Measurements from ENCODE around the gene TTC34. TPM values are rescaled to one million over a fixed set of nuclear protein-coding genes. Genes with fewer than 3 reads are reported as not detected.

TTC34 gene
- total and polyA plus RNA-seq, 9 of the 15 experiments (the other 6 are each of a cell fraction or from before 2014, with no cell fraction given): 0.03 to 0.38 (median 0.05) TPM; not detected in 2

DNA sequence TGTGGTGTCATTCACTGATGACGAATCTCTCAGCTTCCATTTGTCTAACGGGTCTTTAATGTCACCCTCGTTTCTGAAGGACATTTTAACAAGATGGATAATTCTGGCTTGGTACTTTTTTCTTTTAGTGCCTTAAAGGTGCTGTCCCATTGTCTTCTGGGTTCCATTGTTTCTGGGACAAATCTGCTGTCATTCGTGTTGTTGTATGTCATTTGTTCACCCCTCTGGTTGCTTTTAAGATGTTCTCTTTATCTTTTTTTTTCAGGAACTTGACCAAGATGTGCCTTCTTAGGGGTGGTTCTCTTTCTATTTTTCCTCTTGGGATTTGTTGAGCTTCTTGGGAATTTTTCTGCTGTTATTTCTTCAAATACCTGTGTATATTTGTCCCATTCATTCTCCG lies 154.7 kb downstream of the TTC34 start:
- Histone ChIP-seq H3K9me1 (ENCODE audit: control insufficient read depth, insufficient read depth, low read length) (no peaks in the 10 kb centered on the region), H3K27ac (ENCODE audit: extremely low read depth, low read depth, low read length) (no peak overlapping the region), H3K79me2 (ENCODE audit: control insufficient read depth, insufficient read depth, low read length) (no peaks in the 10 kb centered on the region), H2AFZ (ENCODE audit: low read depth, low read length) (no peak overlapping the region), H3K9me3 (replicated peaks; ENCODE audit: control insufficient read depth, insufficient read depth, low read depth, low read length) (no peaks in the 10 kb centered on the region; the same call in 1 of the 2 replicates), H4K20me1 (replicated peaks; ENCODE audit: control insufficient read depth, insufficient read depth, low read length) (no peaks in the 10 kb centered on the region), H3K4me2 (ENCODE audit: insufficient read depth, low read length) (no peak overlapping the region), H3K36me3 (ENCODE audit: control insufficient read depth, insufficient read depth, low read length) (no peaks in the 10 kb centered on the region), H3K9ac (ENCODE audit: insufficient read depth in 1 of 2, low read depth in 2 of 2, low read length in 2 of 2) (no peak overlapping the region), H3K4me1 (replicated peaks in 1 of 2; ENCODE audit: control insufficient read depth in 2 of 2, insufficient read depth in 2 of 2, low read length in 2 of 2) (peaks cover 0 to 26% of the 10 kb centered on the region in 2 experiments; a peak in 2 of 5 replicates), H3K27me3 (ENCODE audit: control insufficient read depth in 2 of 2, insufficient read depth in 2 of 2, low read length in 2 of 2) (peaks cover 0 to 8% of the 10 kb centered on the region in 2 experiments; a peak in 2 of 5 replicates), H3K4me3 (no peak overlapping the region)
- ChIA-PET POLR2A (interaction anchor here (0.8 kb wide), 1 partner anchor 224 kb away, joined by 3 read pairs; no protein-coding TSS in a partner anchor), CTCF (ENCODE audit: low intra/inter-chr PET ratio) (no interaction called here)
- ATAC-seq (no peak), DNase-seq (ENCODE audit: extremely low read depth in 1 of 4, low spot score in 3 of 4) (peak in 1 of 4 experiments; percentile 40), FAIRE-seq (peak; percentile 78)
- in situ Hi-C loops (cut with MboI) (no loop called here), intact Hi-C loops (cut with micrococcal nuclease) (loop anchor here (10.0 kb wide), 2 partner anchors 102 to 232 kb away; partner anchors contain the start of gene PEX10)
- 4% methylated on average over 5 of the region's 5 CpGs for WGBS (ENCODE audit: insufficient coverage, low coverage, missing lambda C conversion rate)
- no TSS peak for BruUV-seq (replicated peaks)
- TF ChIP-seq ATF7 (IDR thresholded peaks at IDR 0.05) (0 out of 2 replicates have a peak, but pooled peaks have one; percentile 28), SREBF2 (CRISPR knock-in tag; IDR thresholded peaks at IDR 0.05) (no peak), ZNF75A (CRISPR knock-in tag; IDR thresholded peaks at IDR 0.05) (no peak), BRD4 (IDR thresholded peaks at IDR 0.05) (no peak), CBX3 (IDR thresholded peaks at IDR 0.05; ENCODE audit: borderline replicate concordance in 1 of 2, low read length in 2 of 2) (peak; percentile 68 to 98), POLR3A (IDR thresholded peaks at IDR 0.05; ENCODE audit: borderline replicate concordance, extremely low read depth, insufficient read depth, insufficient read length) (no peak), TRIM28 (IDR thresholded peaks at IDR 0.05) (peak; percentile 100), ZNF175 (CRISPR knock-in tag; IDR thresholded peaks at IDR 0.05; ENCODE audit: low read depth) (no peak), ZNF24 (IDR thresholded peaks at IDR 0.05) (peak; percentile 97), RAD21 (CRISPR knock-in tag; conservative IDR thresholded peaks at IDR 0.05 in 1 of 2, IDR thresholded peaks at IDR 0.05 in 1 of 2) (0 out of 4 replicates have a peak, but pooled peaks of 1 of the 2 experiments have one; percentile 9), TAF1 (IDR thresholded peaks at IDR 0.05; ENCODE audit: control insufficient read depth, extremely low read depth, insufficient read depth, low read length, severe bottlenecking) (no peak), CHCHD3 (CRISPR knock-in tag; IDR thresholded peaks at IDR 0.05) (no peak), MTA3 (IDR thresholded peaks at IDR 0.05; ENCODE audit: borderline replicate concordance) (peak; percentile 47; the same call in 1 of the 2 replicates), CBX5 (IDR thresholded peaks at IDR 0.05; ENCODE audit: borderline replicate concordance, low read depth) (peak; percentile 98), SIN3B (IDR thresholded peaks at IDR 0.05; ENCODE audit: low read depth) (no peak), ZNF644 (tag; IDR thresholded peaks at IDR 0.05; ENCODE audit: low read depth) (no peak), ZNF274 (IDR thresholded peaks at IDR 0.05; ENCODE audit: borderline replicate concordance, low read depth, low read length) (no peak), CBX1 (IDR thresholded peaks at IDR 0.05; ENCODE audit: low read depth) (peak; percentile 87), POLR2B (IDR thresholded peaks at IDR 0.05; ENCODE audit: low read depth, partially characterized antibody) (no peak), TRIM24 (IDR thresholded peaks at IDR 0.05) (peak; percentile 20 to 77; a peak in 2 of 4 replicates), BRF1 (IDR thresholded peaks at IDR 0.05; ENCODE audit: borderline replicate concordance, extremely low read depth, insufficient read length) (no peak), PHF8 (IDR thresholded peaks at IDR 0.05; ENCODE audit: borderline replicate concordance, low read length) (no peak), PML (IDR thresholded peaks at IDR 0.05; ENCODE audit: low read length) (no peak), ZNF764 (CRISPR knock-in tag; IDR thresholded peaks at IDR 0.05; ENCODE audit: low read depth) (no peak), ZNF561 (CRISPR knock-in tag; conservative IDR thresholded peaks at IDR 0.05) (no peak)
